ENCODE measurements around the gene MIPOL1. TPM values are rescaled to one million over a fixed set of nuclear protein-coding genes. Genes with fewer than 3 reads are reported as not detected.

The MIPOL1 gene
- total RNA-seq, 1 experiment from 2014 or later: 13.1 TPM

GRCh38 chr14:37566811-37567371, 369.2 kb downstream of the MIPOL1 start:
- 0 out of 2 replicates have a peak, but pooled peaks cover 8% of the 10 kb centered on the region for H3K36me3 ChIP-seq (ENCODE audit: low read depth)
- CTCF ChIA-PET: no interaction called here
- intact Hi-C loops (cut with micrococcal nuclease; ENCODE audit: unreplicated experiment): loop anchor here (1.0 to 2.0 kb wide), 2 partner anchors 13 to 24 kb away; no protein-coding TSS in a partner anchor
- peak in 1 of 2 experiments; percentile 96 for DNase-seq
- BruUV-seq (replicated peaks): no TSS peak
- peak overlapping the region; percentile 82 for H3K4me2 ChIP-seq
- no peaks in the 10 kb centered on the region for H4K20me1 ChIP-seq (ENCODE audit: insufficient read depth)
- no peaks in the 10 kb centered on the region for H3K9me3 ChIP-seq (ENCODE audit: insufficient read depth, low read depth)
- no peaks in the 10 kb centered on the region for H3K9me2 ChIP-seq (ENCODE audit: insufficient read depth)
- peak overlapping the region; percentile 92 for H3K27ac ChIP-seq
- peaks cover 40% of the 10 kb centered on the region for H3K4me1 ChIP-seq (replicated peaks; ENCODE audit: insufficient read depth)
- TF ChIP-seq CTCF (conservative IDR thresholded peaks at IDR 0.05): no peak
- no peak for TF ChIP-seq EZH2 (IDR thresholded peaks at IDR 0.05; ENCODE audit: low read depth)
- peak overlapping the region; percentile 59 for H3K4me3 ChIP-seq
- POLR2A ChIA-PET (ENCODE audit: unreplicated experiment): interaction anchor here (0.6 kb wide), 1 partner anchor 23 kb away, joined by 23 read pairs; no protein-coding TSS in a partner anchor
- H3K27me3 ChIP-seq (ENCODE audit: insufficient read depth, low read depth): no peaks in the 10 kb centered on the region
- peaks cover 23% of the 10 kb centered on the region for H3F3A ChIP-seq (ENCODE audit: insufficient read depth, low read depth)
- no peak overlapping the region for H2AFZ ChIP-seq
- no peaks in the 10 kb centered on the region for H3K79me2 ChIP-seq (ENCODE audit: low read depth)

GRCh38 chr14:37569729-37570128, 372.0 kb downstream of the MIPOL1 start:
- ChIA-PET POLR2A (ENCODE audit: unreplicated experiment) (no interaction called here), CTCF (no interaction called here)
- no peak for TF ChIP-seq CTCF (conservative IDR thresholded peaks at IDR 0.05)
- TF ChIP-seq EZH2 (IDR thresholded peaks at IDR 0.05; ENCODE audit: low read depth): no peak

GRCh38 chr14:37571391-37571790, 373.7 kb downstream of the MIPOL1 start:
- Histone ChIP-seq H3K27me3 (ENCODE audit: insufficient read depth, low read depth) (no peaks in the 10 kb centered on the region), H3F3A (ENCODE audit: insufficient read depth, low read depth) (peaks cover 14% of the 10 kb centered on the region), H3K4me1 (replicated peaks; ENCODE audit: insufficient read depth) (peaks cover 22% of the 10 kb centered on the region), H3K79me2 (ENCODE audit: low read depth) (no peaks in the 10 kb centered on the region), H3K4me3 (no peak overlapping the region), H4K20me1 (ENCODE audit: insufficient read depth) (no peaks in the 10 kb centered on the region), H3K9me3 (ENCODE audit: insufficient read depth, low read depth) (no peaks in the 10 kb centered on the region), H3K4me2 (no peak overlapping the region), H2AFZ (no peak overlapping the region), H3K36me3 (ENCODE audit: low read depth) (no peaks in the 10 kb centered on the region), H3K27ac (no peak overlapping the region), H3K9me2 (ENCODE audit: insufficient read depth) (no peaks in the 10 kb centered on the region)
- DNase-seq: no peak
- POLR2A ChIA-PET (ENCODE audit: unreplicated experiment): interaction anchor here (0.8 kb wide), 1 partner anchor 23 kb away, joined by 8 read pairs; the partner anchor contains the start of gene FOXA1
- intact Hi-C loops (cut with micrococcal nuclease; ENCODE audit: unreplicated experiment): no loop called here
- BruUV-seq (replicated peaks): no TSS peak
- TF ChIP-seq CTCF (conservative IDR thresholded peaks at IDR 0.05) (no peak), EZH2 (IDR thresholded peaks at IDR 0.05; ENCODE audit: low read depth) (no peak)
- CTCF ChIA-PET: no interaction called here

More at GRCh38 chr14:37569729-37570128, 372.0 kb downstream of the MIPOL1 start:
- Histone ChIP-seq H3K4me1 (replicated peaks; ENCODE audit: insufficient read depth) (peaks cover 38% of the 10 kb centered on the region), H3F3A (ENCODE audit: insufficient read depth, low read depth) (peaks cover 23% of the 10 kb centered on the region), H3K9me3 (ENCODE audit: insufficient read depth, low read depth) (no peaks in the 10 kb centered on the region), H3K79me2 (ENCODE audit: low read depth) (no peaks in the 10 kb centered on the region), H3K4me2 (no peak overlapping the region), H3K27me3 (ENCODE audit: insufficient read depth, low read depth) (no peaks in the 10 kb centered on the region), H3K9me2 (ENCODE audit: insufficient read depth) (no peaks in the 10 kb centered on the region), H2AFZ (no peak overlapping the region), H3K4me3 (no peak overlapping the region), H3K36me3 (ENCODE audit: low read depth) (no peaks in the 10 kb centered on the region), H3K27ac (no peak overlapping the region), H4K20me1 (ENCODE audit: insufficient read depth) (no peaks in the 10 kb centered on the region)
- DNase-seq: no peak
- no TSS peak for BruUV-seq (replicated peaks)
- intact Hi-C loops (cut with micrococcal nuclease; ENCODE audit: unreplicated experiment): no loop called here
